Left colon (tissue), 2 donors: ENCODE data around the gene PMM1. TPM values are rescaled to one million over a fixed set of nuclear protein-coding genes. Genes with fewer than 3 reads are reported as not detected.

ENCODE experiments used
- ATAC-seq: fragments of 200-7000 bp; cut with Tn5 transposase; one replicate; pipeline ENCODE4 v1.9.1; 2020; ENCODE audit warnings: mild to moderate bottlenecking, moderate library complexity
- DNase-seq, 2 donors: peaks; one replicate each; pipeline ENCODE4 v3.0.0-alpha.2; 2020
- intact Hi-C, 2 donors: fragments of 100-400 bp; cut with DNase I in 1 of 2; cut with micrococcal nuclease in 1 of 2; formaldehyde crosslinking; loops; one replicate each; pipeline versions ENCODE4 v1.11.2 to v1.14.0; 2022; cut with DNase I, micrococcal nuclease
- total RNA-seq, 2 donors: library from RNA; stranded (reverse); fragmentation: NEBNext Ultra II Directional; extraction: Animal tissue kit (Norgen Biotek cat#: 25700); gene quantifications; one replicate each; pipeline ENCODE4 v1.2.1, GENCODE V29; 2021
- donor health status: DM: no; HTN: no; CAD: no.
- donor health status: DM: yes; HTN: yes; CAD: no.

The PMM1 gene
- total RNA-seq, 2 donors from 2014 or later, result 48.6 to 61.8 TPM

DNA sequence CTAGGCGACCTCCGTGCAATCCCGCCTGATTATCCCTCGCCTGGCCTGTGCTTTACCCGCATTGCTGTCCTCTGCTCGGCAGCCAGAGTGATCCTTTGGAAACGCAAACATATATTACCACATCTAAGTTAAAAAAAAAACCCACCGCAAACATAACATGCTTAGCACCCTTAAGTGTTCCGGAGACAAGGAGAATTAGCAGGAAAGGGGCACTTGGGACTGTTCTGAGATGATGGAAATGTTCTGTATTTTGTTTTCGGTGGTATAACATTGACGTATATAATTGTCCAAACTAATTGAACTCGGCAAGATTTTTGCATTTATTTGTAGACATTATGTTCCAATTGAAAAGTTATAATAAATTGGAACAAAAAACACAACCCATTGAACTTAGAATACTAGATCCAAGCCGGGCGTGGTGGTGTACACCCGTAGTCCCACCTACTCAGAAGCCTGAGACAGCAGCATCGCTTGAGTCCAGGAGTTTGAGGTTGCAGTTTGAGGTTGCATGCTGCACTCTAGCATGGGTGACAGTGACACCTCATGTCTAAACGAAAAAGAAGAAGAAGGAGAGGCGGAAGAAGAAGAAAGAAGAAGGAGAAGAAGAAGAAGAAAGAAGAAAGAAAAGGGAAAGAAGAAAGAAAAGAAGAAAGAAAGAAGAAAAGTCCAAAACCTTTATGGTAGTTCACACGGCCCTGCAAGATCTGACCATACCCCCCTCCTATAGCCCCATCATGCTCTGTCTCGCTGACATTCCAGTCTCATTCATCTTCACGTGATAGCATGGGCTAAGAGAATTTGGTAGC is 44.8 kb downstream of the PMM1 start:
- DNase-seq (no peak), ATAC-seq (no peak)
- intact Hi-C loops, result no loop called here

DNA sequence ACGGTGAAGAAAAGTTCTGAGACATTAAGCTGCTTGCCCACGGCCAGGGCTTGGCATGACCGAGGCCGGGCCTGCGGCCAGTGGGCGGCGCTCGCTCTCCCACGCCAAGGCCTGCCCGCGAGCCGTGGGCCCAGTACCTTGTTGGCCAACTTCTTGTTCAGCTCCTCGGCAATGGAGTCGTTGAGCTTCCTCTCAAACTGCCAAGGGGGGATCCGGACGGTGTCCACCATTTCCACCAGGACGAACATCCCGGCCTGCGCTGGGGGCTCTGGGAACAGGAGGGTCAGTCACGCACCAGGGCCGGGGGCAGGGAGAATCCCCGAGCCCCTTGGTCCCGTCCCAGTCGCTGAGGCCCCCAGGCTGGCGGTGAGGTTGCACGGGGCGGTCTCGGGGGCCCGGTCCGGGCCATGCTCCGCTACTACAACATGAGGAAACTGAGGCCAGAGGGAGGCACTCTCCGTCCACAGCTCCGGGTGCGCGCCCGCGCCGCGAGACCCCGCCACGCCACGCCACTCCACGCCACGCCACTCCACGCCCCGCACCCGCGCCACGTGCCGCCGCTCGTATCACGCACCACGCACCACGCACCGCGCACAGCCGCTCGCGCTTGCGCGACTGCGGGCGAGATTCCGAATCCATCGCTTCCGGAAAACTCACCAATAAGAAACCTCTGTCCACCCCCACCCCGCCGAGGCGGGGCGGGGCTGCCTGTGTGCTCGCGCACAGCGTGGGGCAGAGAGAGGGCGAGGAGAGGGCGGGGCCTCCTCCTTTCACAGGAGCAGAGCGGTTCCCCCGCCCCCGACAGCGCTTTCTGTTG is 45.6 kb downstream of the PMM1 start, which contains the start of gene POLR3H:
POLR3H (minus strand) TSS at position 617 of the 817 bp plus-strand sequence; CDS start at position 248, 369 bp downstream.
- DNase-seq (peak; percentile 99), ATAC-seq (peak; percentile 98)
- intact Hi-C loops, result no loop called here

DNA sequence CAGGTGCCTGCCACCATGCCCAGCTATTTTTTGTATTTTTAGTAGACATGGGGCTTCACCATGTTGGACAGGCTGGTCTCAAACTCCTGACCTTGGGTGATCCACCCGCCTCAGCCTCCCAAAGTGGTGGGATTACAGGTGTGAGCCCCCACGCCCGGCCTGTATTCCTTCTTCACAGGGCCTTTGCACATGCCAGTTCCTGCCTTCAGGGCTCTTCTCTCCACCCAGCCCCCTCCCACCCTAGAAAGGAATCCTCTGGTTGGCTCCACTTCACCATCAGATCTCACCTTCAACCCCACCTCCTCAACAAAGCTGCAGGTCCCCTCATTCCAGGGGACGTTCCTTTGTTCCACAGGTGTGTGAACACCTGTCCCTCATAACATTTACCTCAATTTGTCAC is 47.4 kb downstream of the PMM1 start:
- intact Hi-C loops, result no loop called here
- ATAC-seq (no peak), DNase-seq (no peak)

DNA sequence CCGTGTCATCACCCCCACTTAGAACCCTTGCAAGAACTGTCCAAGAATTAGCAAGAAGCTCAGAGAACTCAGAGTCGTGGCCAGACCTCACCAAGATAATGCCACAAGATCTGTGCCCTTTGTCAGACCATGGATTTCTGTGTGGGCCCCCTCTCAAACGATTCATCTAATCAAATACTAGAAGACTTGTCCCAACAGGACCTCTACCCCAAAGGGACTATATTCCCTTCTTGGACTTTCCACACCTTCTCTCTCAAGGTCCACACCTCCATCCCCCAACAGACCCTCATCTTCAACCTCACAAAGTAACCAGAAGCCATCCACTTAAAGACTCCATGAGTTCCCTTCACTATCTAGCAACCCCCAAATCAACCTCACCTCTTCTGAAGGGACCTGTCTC is 48.2 kb downstream of the PMM1 start:
- intact Hi-C loops, result no loop called here
- DNase-seq (no peak), ATAC-seq (no peak)

DNA sequence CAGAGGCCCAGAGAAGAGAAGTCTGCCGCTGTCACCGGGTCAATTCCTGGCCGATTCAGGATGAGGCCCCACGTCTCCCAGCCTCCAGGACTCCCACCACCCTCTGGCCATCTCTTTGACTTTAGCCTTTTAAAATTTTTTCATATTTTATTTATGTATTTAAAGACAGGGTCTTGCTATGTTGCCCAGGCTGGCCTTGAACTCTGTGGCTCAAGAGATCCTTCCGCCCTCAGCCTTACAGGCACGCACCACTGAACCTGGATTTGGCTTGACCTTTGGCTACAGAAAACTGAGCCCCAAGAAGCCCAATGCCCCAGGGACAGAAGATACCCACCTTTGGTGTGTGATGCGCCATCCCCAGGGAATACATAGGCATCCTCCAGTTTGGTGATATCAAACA is 49.3 kb downstream of the PMM1 start:
- DNase-seq (no peak), ATAC-seq (no peak)
- intact Hi-C loops, result no loop called here

DNA sequence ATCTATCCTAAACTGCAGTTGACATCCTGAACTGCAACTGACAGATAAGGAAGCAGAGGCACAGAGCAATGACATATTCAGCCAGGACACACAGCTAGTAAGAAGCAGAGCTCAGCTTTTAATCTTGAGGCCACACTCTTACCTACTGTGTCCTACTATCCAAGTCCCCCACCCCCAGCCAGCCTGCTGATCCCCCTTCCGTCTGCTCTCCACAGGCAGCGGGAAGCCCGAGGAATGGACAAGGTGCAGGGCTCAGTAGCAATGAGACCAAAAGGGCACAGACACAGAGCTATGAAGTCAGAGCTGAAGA is 49.7 kb downstream of the PMM1 start:
- DNase-seq (no peak), ATAC-seq (no peak)
- intact Hi-C loops, result no loop called here

DNA sequence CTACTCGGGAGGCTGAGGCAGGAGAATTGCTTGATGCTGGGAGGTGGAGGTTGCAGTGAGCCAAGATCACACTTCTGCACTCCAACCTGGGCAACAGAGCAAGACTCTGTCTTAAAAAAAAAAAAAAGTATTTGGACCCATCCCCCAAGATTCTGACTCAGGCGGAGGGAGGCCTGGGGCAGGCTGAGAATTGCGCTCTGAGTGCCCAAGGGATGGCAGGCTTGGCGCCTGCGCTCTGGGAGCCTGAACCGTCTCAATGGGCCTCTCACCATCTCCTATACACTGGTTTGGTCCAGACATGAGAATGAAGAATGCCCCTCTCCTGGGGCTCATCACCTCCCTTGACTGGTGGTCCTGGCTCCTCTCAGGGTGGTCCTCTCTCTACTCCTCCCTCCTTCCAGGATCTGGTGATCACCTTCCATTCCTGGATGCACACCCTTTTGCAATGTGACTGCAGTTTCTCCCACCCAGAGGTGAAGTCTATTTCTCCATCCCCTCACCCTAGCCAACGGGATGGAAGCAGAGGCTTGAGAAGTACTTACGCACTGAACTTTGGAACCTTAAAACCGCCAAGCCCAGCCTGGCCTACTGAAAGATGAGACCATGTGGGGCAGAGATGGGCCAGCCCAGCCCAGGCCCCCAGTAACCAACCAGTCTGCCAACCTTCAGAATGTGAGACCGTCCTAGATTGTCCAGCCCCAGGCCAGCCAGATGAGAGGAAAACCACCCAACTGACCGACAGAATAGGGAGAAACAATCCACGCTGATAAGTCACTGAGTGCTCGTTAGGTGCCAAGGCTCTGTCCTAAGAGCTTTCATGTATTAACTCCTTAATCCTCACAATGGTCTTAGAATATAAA is 50.3 kb downstream of the PMM1 start:
- no peak for DNase-seq
- intact Hi-C loops, result loop anchor here in 1 of 2 donors (10.0 kb wide), 1 partner anchor 55 kb away; no protein-coding TSS in a partner anchor
- no peak for ATAC-seq

DNA sequence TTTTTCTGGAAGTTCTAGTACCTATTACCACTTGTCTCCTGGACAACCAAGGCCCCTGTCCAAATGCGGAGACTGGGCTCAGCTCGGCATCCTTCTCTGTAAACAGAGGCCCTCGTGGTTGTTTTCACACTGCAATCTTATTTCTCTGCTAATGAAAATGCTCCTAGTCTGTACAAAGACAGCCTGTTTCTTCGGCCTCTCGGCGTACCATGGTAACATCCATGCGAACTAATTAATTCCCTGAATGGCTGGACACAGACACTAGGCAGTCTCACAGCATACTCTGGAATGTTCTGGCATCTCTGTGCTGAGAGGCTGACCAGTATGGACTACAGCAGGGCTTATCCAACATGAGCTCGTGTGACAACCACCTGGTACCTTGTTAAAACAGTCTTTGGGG is 51.1 kb downstream of the PMM1 start:
- intact Hi-C loops, result loop anchor here in 1 of 2 donors (10.0 kb wide), 1 partner anchor 56 kb away; no protein-coding TSS in a partner anchor
- ATAC-seq (no peak), DNase-seq (no peak)

DNA sequence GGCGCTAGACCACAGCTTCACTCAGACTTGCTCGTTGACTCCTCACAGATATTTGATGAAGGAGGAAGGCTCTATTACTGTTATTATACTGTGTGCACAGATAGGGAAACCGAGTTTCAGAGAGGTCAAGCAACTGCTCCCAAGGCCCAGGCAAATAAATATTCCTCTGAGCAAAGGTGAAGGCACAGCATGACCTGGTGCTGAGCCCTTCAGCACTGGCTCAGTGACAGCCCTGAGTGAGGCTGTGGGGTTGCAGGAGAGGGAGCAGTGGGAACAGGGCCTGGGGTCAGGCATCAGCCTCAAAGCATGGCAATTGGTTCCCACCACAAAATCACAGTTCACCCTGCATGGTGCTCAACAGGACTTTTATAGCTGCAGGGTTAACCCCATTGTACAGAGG is 52.4 kb downstream of the PMM1 start:
- DNase-seq (no peak), ATAC-seq (no peak)
- intact Hi-C loops, result loop anchor here in 1 of 2 donors (10.0 kb wide), 1 partner anchor 58 kb away; no protein-coding TSS in a partner anchor

DNA sequence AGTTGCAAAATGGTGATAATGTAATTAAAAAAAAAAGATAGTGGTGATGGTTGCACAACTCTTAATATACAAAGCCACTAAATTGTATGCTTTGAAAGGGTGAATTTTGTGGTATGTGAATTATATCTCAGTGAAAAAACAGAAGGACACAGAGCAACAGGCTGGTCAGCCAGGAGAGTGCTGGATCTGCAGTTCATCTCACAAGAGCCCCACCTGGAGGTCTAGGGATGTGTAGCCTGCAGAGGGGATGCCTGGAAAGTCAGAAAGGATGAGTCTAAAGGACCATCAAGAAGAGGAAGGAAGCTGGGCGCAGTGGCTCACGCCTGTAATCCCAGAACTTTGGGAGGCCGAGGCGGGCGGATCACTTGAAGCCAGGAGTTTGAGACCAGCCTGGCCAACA is 54.4 kb downstream of the PMM1 start:
- DNase-seq (no peak), ATAC-seq (no peak)
- intact Hi-C loops, result loop anchor here in 1 of 2 donors (10.0 kb wide), 1 partner anchor 60 kb away; no protein-coding TSS in a partner anchor

DNA sequence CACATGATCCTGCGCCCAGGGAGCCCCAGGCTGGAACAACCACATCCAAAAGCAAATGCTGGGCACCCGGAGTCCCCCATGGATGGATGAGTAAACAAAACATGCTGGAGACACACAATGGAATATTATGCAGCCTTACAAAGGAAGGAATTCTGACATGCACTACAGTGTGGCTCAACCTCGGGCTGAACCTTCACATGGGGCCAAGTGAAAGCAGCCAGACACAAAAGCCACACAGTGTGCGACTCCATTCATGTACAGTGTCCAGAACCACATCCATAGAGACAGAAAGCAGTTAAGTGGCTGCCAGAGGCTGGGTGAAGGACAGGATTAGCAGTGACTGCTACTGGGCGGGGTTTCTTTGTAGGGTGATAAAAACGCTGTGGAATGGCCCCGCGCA is 55.4 kb downstream of the PMM1 start:
- DNase-seq (no peak), ATAC-seq (peak; percentile 38)
- intact Hi-C loops, result loop anchor here in 1 of 2 donors (5.0 to 10.0 kb wide), 2 partner anchors 61 to 132 kb away; no protein-coding TSS in a partner anchor

DNA sequence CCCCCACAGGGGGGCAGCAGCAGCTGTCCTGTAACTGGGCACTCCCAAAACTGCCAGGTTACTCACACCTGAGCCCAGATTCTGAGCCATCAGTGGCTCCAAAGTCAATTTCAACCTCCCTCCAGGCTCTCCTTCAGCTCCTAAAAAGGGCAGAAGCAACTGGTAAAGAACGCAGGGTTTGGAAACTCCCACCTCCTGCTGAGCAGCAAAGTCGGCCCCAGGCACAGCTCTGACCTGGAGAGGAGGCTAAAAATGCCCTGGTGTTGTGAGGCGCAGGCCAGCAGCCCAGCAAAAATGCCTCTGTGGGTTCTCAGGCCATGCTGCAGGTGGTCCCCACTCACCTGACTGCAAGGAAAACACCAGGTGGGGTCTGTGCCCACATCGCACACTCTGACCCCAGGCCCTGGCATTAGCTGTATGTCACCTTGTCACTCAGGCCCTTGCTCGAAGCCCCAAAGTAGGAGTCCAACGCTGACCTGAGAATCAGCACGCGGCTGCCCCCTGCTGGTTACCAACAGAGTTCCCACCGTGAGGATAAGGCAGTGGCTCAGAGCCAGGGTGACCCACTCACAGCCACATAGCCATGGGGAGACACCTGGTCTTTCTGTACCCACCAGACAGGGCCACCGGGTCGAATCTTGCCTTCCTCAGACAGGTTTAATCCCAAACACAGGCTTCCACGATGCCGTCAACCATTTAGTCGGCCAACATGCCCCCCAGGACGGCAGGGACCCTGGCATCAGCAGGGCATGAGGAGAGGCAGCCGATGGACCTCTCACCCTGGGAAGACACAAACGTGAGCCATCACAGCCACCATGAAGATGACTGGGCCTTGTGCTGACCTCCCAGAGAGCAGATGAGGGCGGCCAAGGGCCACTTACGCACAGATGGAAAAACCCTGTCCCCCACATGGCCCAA is 56.5 kb downstream of the PMM1 start:
- intact Hi-C loops, result loop anchor here in 1 of 2 donors (5.0 to 10.0 kb wide), 2 partner anchors 62 to 131 kb away; no protein-coding TSS in a partner anchor
- peak; percentile 61 for ATAC-seq

DNA sequence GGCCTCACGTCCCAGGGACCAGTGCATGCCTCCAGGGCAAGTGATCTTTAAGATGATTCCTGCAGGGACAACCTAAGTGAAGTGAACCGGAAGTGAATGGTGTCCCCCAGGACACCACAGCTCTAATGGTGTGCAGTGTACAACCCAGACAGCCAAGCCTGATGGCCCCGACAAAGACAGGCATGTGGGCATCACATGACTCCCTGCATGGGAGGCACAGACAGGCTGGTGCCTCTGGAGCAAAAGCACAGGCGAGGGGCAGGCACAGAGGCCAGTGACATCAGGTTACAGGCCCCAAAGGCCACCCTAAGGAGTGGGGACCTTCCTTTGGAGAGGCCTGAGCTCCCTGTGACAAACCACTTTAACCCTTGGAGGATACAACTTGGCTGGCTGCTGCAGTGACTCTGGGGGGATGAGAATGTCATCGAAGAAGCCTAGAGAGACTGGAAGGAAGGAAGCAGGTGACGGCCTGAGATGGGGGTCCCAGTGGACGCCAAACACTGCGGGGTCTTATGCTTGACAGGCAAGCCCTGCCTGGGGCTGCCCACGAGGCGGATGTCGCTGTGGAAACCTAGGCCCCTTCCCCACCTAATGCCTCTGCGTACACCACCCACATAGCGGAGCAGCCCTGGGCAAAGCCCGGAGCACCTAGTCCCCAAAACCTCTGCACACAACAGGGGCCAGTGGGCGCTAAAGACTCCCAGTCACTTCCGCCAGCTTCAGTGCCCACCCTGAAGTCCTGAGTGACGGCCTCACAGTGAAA is 57.7 kb downstream of the PMM1 start:
- intact Hi-C loops, result loop anchor here in 1 of 2 donors (5.0 to 10.0 kb wide), 2 partner anchors 63 to 130 kb away; no protein-coding TSS in a partner anchor
- ATAC-seq (no peak), DNase-seq (no peak)

More for the DNA sequence above, 56.5 kb downstream of the PMM1 start:
- peak; percentile 64 to 80 for DNase-seq

DNA sequence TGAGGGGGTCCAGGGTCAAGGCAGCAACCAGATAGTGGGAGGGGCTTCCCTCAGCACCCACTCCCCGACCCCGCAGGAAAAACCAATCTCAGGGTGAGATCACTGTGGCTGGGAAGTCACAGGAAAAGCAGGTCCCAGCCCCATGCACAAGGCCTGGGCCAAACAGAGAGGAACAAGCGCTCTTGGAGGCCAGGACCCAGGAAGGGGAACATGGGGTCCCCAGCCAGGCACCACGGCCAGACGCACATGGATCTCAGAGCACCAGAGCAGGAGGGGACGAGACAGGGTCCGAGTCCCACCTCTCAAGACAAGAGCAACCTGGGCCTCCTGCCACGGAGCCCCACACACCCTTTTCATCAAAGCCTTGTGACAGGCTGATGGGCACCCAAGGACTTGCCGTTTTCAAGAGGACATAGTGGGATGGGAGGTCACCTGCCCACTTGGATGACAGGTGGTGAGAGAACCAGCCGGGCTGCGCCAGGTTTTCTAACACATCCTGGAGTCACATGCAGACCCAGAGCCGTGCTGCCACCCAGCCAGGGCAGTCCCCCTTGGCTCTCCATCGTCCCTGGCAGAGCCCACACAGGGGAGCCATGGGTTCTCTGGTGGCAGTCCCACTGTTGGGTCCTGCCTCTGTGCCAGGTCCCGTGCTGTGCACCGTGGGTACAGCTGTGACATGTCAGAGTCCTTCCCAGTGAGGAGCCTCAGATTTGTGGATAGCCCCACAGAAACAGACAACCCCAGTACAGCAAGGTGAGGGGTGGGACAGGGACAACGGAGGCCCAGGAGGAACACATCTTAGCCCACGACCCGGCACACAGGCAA is 58.5 kb downstream of the PMM1 start:
- DNase-seq (no peak), ATAC-seq (peak; percentile 2)
- intact Hi-C loops, result loop anchor here in 1 of 2 donors (5.0 to 10.0 kb wide), 2 partner anchors 64 to 129 kb away; no protein-coding TSS in a partner anchor

DNA sequence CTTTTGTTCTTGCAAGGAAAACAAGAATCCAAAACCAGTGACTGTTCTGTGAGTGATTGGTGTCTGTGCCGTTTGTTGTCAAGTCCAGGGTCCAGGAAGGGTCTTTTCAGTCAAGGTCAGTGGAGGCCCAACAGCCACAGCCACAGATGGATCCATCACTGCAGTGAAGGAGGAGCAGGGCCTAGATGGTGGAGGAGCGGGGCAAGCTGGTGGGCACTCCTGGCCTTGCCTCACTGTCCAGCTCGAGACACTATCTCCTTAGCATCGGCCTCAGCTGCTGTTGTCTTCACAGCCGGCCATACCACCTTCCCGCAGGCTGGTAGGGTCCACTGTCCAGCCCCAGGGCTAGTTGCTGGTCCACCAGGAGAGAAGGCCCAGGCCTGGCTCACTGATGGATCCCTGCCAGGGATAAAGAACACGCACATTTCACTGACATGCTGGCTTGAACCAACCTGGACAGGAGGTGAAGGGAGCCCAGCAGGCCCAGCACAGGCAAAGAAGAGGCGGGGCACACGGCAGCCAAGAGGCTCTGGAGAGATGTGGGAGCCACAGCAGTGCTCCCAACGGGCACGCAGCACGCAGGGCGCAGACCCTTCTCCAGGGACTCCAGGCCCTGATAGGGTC is 60.6 kb downstream of the PMM1 start:
- DNase-seq (no peak), ATAC-seq (peak; percentile 2)
- intact Hi-C loops, result no loop called here
